HK-2 (cell line): Measurements from ENCODE around the gene MNX1.

Experiments
- DNase-seq: peaks from one replicate; pipeline ENCODE4 v3.0.0-alpha.2; 2018; ENCODE audit not compliant: unreplicated experiment

Gene MNX1

DNA sequence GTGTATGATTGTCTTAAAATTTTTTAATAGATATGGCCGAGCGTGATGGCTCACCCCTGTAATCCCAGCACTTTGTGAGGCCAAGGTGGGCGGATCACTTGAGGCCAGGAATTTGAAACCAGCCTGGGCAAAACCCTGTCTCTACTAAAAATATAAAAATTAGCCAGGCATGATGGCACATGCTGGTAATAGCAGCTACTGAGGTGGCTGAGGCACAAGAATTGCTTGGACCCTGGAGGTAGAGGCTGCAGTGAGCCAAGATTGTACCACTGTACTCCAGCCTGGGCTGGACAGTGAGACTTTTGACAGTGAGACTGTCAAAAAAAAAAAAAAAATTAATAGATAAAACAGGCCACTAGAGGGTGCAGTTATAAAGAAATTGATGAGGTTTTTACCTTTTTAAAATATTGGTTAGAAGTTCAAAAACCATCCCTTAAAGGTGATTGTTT, 40.5 kb downstream of the MNX1 start:
- no peak for DNase-seq

DNA sequence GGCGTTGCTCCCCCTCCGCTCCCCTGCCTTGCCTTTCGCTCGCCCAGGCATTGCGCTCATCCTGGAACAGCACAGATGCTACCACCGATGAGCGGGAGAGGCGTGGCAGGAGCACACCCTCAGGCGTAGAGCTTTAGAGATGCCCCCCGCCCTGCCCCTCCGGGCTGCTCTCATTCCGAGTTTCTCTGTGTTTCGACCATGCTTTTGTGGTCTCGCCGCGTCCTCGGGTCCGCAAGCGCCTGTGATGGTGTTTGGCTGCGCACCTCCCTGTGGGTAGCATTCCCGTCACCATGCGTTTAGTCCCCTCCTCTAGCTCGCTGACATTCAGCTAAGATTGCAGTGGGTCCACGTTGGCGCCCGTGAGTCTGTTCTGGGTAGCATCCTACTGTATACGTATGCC, 42.3 kb downstream of the MNX1 start:
- DNase-seq: no peak

DNA sequence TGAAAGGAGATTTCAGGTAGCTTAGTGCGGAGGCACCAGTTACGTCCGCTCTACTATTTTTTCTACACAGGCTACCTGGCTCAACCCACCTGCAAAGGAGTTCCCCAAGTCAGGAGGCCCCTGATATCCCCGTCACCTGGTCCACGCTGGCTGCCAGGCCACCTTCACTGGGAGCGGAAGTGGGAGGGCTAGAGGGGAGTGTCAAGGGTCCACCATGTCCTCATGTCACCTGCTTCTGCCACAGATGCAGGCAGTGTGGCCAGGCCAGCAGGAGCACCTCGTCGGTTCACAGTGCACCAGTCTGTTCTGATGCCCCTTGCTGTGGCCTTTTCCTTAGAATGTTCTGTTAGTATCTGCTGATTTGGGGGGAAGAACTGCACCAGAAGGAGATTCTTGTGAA, 44.1 kb downstream of the MNX1 start:
- no peak for DNase-seq

GRCh38 chr7:156964971-156965370, 45.5 kb downstream of the MNX1 start:
- DNase-seq: no peak

DNA sequence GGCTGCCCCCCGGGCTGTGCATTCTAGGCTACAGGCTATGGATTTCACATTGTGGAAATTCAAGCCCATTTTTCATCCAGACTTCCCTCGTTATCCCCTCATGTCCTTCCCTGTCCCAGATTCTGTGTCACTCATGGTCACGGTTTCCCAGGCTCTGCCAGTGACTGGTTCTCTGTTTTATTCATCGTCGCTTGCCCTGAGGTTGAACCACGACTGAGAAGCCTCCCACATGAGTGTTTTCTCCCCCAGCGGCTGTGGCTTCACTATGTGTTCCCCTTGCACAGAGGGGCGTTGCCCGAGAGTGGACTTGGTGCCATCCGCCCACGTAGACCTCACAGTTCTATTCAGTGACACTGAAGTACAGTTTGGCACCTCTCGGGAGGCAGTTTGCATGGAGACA, 47.0 kb downstream of the MNX1 start:
- DNase-seq: no peak

DNA sequence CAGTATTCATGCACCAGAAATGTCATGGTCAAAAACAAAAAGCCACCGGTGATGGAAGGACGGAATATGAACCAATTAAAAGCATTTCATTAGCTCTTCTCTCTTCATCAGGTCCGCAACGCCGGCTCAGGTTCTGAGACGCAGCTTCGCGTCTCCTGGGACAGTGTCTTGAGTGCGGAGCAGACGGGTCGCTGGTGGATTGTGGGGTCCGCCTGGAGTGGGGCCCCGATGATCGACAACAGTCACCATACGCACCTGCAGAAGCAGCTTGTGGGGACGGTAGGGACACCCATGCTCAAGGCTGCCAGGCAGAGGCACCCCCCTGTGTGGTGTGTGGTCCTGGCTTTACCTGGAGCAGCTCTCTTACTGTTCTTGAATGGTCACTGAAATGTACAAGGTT, 47.6 kb downstream of the MNX1 start:
- no peak for DNase-seq

DNA sequence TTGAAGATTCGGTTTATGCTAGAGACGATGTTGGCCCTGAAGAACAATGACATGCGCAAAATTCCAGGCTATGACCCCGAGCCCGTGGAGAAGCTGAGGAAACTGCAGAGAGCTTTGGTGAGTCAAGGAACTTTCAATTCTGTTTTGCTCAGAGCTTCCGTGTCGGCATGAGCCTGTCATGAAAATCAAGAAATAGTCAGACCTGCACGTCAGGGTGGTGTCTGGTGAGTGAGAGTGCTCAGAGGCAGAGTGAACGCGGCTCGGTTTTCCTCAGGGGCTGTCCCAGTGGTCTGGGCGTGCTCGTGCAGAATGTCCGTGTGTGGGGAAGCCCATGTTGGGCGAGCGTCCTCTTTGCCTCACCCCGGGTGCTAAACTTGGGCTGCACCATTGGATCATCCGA, 48.3 kb downstream of the MNX1 start:
- no peak for DNase-seq

GRCh38 chr7:156956727-156957126, 53.7 kb downstream of the MNX1 start:
- no peak for DNase-seq

GRCh38 chr7:156954941-156955340, 55.5 kb downstream of the MNX1 start:
- no peak for DNase-seq
